RPMI7951 (cell line): ENCODE data around the gene SLC35D3. TPM values are rescaled to one million over a fixed set of nuclear protein-coding genes. Genes with fewer than 3 reads are reported as not detected.
"Not testable (repeated sequence)": the region's sequence is repeated elsewhere in the genome, so short reads cannot be mapped to it uniquely, and the experiment has no call there.

Experiments used
- DNase-seq: peaks from one replicate; pipeline ENCODE4 v3.0.0-alpha.2; 2012; ENCODE audit warnings: low read depth
- total RNA-seq: library from RNA; depleted of rRNA; stranded (reverse); fragments of >200 nt; shearing (Covaris generic); gene quantifications from 2 replicates; pipeline ENCODE4 v1.2.3, GENCODE V29; 2014

SLC35D3 gene
- total RNA-seq, 1 experiment from 2014 or later, result not detected

- no peak for DNase-seq
Measured at GRCh38 chr6:136923116-136923953, 1.2 kb downstream of the SLC35D3 start.

GRCh38 chr6:136923954-136924673 is 2.0 kb downstream of the SLC35D3 start:
- no peak for DNase-seq

DNA sequence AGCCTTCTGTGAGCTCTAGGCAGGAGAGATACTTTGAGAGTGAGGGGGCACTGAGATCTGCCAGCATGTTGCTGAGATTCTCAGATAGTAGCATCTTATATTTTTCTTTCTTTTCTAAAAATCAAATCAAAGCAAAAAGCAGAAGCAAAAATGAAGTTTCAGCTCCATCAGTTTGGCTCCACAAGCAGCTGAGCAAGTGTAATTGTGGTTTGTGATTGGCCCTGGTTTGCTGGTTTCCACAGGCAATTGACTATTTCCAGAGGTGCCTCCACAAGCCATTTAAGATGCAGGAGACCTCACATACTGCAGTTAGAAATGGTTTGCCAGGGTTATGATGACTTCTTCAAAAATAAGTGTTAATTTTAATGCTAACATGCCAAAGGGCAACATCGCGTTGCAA is 4.3 kb downstream of the SLC35D3 start:
- no peak for DNase-seq

- peak; percentile 31 for DNase-seq
Measured at GRCh38 chr6:136927292-136927691, 5.2 kb downstream of the SLC35D3 start.

GRCh38 chr6:136930528-136930927 is 8.4 kb downstream of the SLC35D3 start:
- DNase-seq, result no peak

DNA sequence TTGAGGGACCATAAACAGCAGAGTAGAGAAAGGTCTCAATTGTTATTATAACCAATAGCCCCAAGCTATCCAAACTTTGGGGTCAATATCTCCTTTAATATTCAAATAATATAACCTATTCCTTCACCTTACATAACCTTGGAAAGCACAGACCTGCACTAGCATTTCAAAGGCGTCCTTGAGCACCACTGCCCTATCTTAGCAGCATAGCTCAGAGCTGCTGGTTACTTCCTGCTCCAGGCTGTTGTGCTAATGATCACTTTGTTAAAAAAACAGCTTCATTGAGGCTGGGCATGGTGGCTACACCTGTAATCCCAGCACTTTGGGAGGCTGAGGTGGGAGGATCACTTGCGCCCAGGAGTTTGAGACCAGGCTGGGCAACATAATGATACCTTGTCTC is 10.5 kb downstream of the SLC35D3 start:
- DNase-seq, result no peak

DNA sequence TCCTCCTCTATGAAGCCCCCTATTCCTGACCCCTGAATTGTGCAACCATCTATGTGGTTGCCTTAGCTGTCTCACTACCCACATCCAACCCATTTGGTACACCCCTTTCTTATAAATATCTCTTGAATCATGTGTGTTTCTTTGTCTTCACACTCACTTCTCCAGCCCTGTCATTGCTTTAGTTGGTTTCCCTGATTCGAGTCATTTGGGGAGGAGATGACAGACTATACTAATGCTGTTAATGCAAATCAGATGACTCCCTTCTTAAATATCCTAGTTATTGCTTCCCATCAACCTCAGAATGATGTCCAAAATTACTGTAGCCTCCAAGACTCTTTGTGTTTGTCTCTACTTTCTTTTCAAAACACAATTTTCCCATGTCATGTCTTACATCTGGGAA is 23.0 kb downstream of the SLC35D3 start:
- no peak for DNase-seq

GRCh38 chr6:136945711-136946121 is 23.6 kb downstream of the SLC35D3 start:
- DNase-seq, result no peak

- no peak for DNase-seq
Measured at GRCh38 chr6:136947037-136947436, 24.9 kb downstream of the SLC35D3 start.

- not testable (repeated sequence) for DNase-seq
Measured at GRCh38 chr6:136949957-136950356, 27.9 kb downstream of the SLC35D3 start.

DNA sequence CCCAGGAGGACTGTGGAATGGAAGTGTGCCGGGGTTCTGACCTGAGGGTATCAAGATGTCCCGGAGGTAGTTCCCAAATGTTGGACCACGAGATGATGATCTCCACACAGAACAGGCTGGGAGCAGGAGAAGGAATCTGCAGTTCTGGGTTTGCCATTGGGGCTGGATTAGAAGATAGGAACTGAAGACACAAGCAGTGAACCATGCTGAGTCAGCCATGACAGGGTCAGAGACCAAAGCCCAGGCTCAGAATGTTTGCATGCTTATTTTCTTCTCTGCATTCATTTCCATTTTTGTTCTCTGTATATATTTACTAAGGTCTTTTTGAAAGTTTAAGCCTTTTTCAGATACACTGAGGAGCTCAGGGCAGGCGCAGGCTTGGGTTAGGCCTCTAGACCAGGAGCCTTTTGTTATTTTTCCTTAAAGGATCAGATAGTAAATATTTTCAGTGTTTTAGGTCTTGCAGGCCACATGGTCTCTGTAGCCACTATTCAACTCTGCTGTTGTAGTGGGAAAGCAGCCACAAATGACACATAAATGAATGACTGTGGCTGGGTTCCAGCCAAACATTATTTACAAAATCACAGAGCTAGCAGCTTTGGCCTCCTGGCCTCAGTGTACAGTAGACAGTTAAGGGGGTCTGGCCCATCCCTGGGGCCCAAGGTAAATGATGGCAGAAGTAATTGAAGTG is 28.5 kb downstream of the SLC35D3 start:
- no peak for DNase-seq

GRCh38 chr6:136952714-136953260 is 30.7 kb downstream of the SLC35D3 start:
- DNase-seq, result no peak

DNA sequence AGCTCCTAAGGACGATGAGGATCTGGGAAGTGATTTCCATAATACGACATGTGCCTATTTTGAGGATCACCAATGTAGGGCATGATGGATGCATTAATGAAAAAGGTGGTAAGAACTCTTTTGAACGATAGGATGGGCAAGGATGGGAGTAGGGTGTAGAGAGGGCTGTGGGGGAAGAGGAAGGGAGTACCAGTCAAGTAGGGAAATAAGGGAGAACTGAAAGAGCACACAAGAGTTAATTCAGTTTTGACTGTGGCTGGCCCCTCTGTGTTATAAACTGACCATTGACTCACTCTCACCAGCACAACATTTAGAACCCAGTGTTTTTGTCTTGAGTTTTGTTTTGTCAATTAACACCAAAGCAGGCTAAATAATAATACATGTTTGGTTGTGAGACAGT is 33.0 kb downstream of the SLC35D3 start:
- DNase-seq, result no peak

- no peak for DNase-seq
Measured at GRCh38 chr6:136956590-136957544, 34.8 kb downstream of the SLC35D3 start.

DNA sequence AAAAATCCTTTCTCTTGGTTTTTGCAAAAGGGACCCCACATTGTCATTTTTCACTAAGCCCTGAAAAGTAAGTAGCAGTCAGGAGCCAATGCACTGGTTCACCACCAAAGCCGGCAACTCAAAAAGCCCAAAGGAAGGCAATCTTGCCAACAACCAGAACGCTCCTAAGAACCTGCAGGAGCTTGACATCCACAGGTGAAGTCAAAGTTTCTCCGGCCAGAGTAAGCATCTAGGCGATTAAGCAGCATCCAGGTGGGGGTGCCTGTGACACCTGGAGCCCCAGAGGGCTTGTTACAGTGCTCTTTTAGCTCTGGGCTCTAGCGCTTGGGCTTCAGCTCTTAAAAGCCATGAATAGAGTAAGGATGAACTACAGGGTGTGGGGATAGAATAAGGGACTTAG is 36.1 kb downstream of the SLC35D3 start:
- DNase-seq, result no peak

GRCh38 chr6:136959471-136959891 is 37.4 kb downstream of the SLC35D3 start:
- DNase-seq, result no peak

GRCh38 chr6:136959935-136960334 is 37.8 kb downstream of the SLC35D3 start:
- DNase-seq, result not testable (repeated sequence)

DNA sequence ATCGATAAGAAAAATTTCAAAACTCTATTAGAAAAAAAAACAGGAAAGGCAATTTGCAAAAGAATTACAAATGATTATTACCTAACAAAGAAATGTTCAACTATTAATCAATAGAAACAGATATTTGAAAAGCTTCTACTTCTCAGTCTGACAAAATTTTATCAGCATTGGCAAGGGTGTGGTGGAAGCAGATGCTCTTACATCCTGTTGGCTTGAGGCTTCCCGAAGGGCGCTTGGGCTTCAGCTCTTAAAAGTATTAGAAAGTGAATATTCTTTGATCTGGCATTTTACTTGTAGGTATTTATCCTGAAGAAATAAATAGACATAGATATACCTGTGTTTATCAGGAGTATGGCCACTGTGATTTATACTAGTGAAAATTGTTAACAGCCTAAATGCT is 38.7 kb downstream of the SLC35D3 start:
- no peak for DNase-seq

DNA sequence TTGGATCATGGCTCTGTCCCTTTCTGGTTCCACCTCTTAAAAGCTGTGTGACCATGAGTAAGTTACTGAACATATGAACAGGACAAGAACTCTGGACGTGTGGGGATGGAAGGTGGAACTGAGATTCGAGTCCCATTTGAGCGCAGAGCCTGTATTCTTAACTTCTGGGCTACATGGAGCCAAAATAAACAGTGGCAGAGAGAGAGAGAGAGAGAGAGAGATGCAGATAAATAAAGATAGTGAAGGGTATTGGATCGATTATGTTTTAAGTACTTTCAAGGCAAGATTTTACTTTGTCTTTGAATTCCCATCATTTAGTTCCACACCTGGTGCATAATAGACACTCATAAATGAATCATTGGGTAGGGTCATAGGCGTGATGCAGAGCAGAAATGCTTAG is 39.7 kb downstream of the SLC35D3 start:
- DNase-seq, result no peak

DNA sequence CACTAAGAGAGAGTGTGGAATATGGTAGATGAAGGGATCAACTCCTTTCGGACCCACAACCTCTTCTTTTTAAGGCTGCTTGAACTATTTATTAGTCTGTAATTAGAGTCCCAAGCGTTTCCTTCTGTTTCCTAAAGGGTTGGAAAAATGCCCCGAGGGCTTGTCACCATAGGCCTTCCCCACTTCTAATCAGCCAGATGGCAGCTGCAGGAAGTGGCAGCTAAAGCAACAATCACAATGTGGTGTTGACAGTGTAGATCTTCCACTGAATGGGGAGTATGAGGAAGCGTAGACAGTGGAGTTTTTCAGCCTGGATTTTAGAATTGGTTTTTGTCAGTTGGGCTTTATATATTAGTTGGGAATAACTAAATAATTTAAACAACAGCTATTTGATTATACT is 40.6 kb downstream of the SLC35D3 start:
- peak; percentile 34 for DNase-seq

DNA sequence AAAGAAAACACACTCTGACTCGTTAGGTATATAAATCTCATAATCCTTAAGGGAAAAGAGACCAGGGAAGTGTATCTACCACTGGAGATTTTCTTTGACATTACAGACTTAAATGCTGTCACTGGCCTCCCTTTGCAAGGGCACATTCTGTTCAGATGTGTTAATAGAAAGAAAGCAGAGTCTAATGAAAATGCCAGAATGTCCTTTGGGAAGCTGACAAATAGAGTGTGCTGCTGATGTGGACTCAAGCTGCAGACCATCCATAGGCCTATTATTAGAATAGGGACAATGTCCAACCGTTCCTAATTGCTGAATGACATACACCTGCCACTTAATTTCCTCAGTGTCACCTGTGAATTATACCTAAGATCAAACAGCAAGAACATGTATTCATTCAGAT is 41.2 kb downstream of the SLC35D3 start:
- DNase-seq, result no peak
